Breast epithelium (tissue), 3 donors: ENCODE results near the gene PTPRK.

Source experiments
- CTCF ChIP-seq, 3 donors: fragments of 450-650 bp; IDR thresholded peaks; one replicate each; pipeline ENCODE4 v1.5.1; 2016 to 2017; ENCODE audit warnings: antibody characterized with exemption in 3 of 3, mild to moderate bottlenecking in 3 of 3, moderate library complexity in 3 of 3
- POLR2A ChIP-seq: fragments of 450-650 bp; IDR thresholded peaks from one replicate; pipeline ENCODE4 v1.6.1; 2016; ENCODE audit warnings: antibody characterized with exemption, mild to moderate bottlenecking, moderate library complexity
- POLR2AphosphoS5 ChIP-seq, 3 donors: sonication (generic); formaldehyde crosslinking; IDR thresholded peaks; one replicate each; pipeline ENCODE4 v1.6.1; 2017; ENCODE audit warnings: antibody characterized with exemption in 3 of 3

- TF ChIP-seq POLR2A (no peak), CTCF (IDR thresholded peaks at IDR 0.05) (no peak), POLR2AphosphoS5 (IDR thresholded peaks at IDR 0.05) (no peak)
Observed at GRCh38 chr6:128327890-128328289, 192.5 kb downstream of the PTPRK start.
